ENCODE results near the gene MAML1.
"Not testable (repeated sequence)": the region's sequence is repeated elsewhere in the genome, so short reads cannot be mapped to it uniquely, and the experiment has no call there.

Gene MAML1

GRCh38 chr5:179732412-179732917, at the start of gene MAML1:
MAML1 (plus strand) TSS chr5:179732822; CDS start chr5:179733113, 291 bp downstream.
- DNase-seq (ENCODE audit: low read depth in 1 of 2, low spot score in 1 of 2) = peak; percentile 97 to 98

DNA sequence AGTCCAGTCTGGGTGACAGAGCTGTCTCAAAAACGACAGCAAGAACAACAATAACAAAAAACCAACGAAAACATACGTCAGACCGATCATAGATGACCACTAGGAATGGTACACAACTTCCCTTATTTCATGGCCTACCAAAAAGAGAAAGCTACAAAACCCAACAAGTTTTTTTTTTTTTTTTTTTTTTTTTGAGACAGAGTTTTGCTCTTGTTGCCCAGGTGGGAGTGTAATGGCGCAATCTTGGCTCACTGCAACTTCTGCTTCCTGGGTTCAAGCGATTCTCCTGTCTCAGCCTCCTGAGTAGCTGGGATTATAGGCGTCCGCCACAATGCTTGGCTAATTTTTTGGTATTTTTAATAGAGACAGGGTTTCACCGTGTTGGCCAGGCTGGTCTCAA, 43.4 kb upstream of the MAML1 start:
- not testable (repeated sequence) for DNase-seq (ENCODE audit: low read depth in 1 of 2, low spot score in 1 of 2)

GRCh38 chr5:179694561-179694960, 38.1 kb upstream of the MAML1 start:
- DNase-seq (ENCODE audit: low read depth in 1 of 2, low spot score in 1 of 2) = no peak

GRCh38 chr5:179696603-179697002, 36.0 kb upstream of the MAML1 start:
- DNase-seq (ENCODE audit: low read depth in 1 of 2, low spot score in 1 of 2) = no peak

GRCh38 chr5:179697108-179697507, 35.5 kb upstream of the MAML1 start:
- DNase-seq (ENCODE audit: low read depth in 1 of 2, low spot score in 1 of 2) = no peak

- not testable (repeated sequence) for DNase-seq (ENCODE audit: low read depth in 1 of 2, low spot score in 1 of 2)
Observed at GRCh38 chr5:179697543-179697942, 35.1 kb upstream of the MAML1 start.

- peak; percentile 96 to 98 for DNase-seq (ENCODE audit: low read depth in 1 of 2, low spot score in 1 of 2)
Observed at GRCh38 chr5:179697993-179698934, 34.4 kb upstream of the MAML1 start.

- no peak for DNase-seq (ENCODE audit: low read depth in 1 of 2, low spot score in 1 of 2)
Observed at GRCh38 chr5:179698935-179699615, 33.5 kb upstream of the MAML1 start, which contains the start of gene CANX. CANX (plus strand) TSS chr5:179698967; CDS start chr5:179705682, 6,715 bp downstream.

- DNase-seq (ENCODE audit: low read depth in 1 of 2, low spot score in 1 of 2) = no peak
Observed at GRCh38 chr5:179699616-179700237, 32.9 kb upstream of the MAML1 start.

GRCh38 chr5:179700401-179700918, 32.2 kb upstream of the MAML1 start:
- no peak for DNase-seq (ENCODE audit: low read depth in 1 of 2, low spot score in 1 of 2)

DNA sequence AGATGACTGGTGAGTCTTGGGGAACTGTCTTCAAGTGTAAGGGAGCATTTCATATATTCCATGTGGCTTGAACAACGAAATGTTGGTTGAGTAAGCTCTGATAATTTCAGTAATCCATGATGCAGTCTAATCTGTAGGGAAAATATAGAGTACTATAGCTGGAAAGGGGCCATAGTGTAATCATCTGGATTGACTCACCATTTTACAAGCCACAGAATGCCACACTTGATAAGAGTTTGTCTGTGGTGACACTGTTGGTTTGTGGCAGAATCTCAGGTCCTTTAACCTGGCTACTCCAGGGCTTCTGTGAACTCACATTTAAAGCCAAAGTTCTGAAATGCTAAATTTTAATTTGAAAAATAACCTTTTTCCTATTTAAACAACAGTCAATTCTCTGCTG, 16.3 kb upstream of the MAML1 start:
- DNase-seq (ENCODE audit: low read depth in 1 of 2, low spot score in 1 of 2) = no peak

- no peak for DNase-seq (ENCODE audit: low read depth in 1 of 2, low spot score in 1 of 2)
Observed at GRCh38 chr5:179720222-179720621, 12.4 kb upstream of the MAML1 start.

- DNase-seq (ENCODE audit: low read depth in 1 of 2, low spot score in 1 of 2) = no peak
Observed at GRCh38 chr5:179724163-179724562, 8.5 kb upstream of the MAML1 start.

GRCh38 chr5:179727106-179727505, 5.5 kb upstream of the MAML1 start:
- DNase-seq (ENCODE audit: low read depth in 1 of 2, low spot score in 1 of 2) = no peak

DNA sequence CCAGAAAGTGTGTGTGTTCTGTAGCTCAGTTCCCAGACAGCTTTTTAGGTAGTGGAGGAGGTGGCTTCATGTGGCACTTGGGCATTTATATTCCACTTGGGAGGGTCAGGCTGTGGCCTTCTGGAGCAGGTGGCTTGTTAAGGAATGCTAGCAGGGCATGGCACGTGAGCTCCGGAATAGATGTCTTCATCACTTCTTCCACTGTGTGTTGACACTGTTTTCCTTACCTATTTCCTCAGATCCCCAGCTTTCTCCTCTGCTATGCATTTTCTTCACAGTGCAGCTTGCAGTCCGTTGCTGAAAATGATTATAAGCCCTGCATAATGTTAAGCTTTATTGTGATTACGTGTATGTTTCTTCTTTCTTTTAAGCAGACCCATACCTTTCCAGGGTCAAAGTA, 3.3 kb upstream of the MAML1 start:
- no peak for DNase-seq (ENCODE audit: low read depth in 1 of 2, low spot score in 1 of 2)

- DNase-seq (ENCODE audit: low read depth in 1 of 2, low spot score in 1 of 2) = no peak
Observed at GRCh38 chr5:179729727-179730126, 2.9 kb upstream of the MAML1 start.

DNA sequence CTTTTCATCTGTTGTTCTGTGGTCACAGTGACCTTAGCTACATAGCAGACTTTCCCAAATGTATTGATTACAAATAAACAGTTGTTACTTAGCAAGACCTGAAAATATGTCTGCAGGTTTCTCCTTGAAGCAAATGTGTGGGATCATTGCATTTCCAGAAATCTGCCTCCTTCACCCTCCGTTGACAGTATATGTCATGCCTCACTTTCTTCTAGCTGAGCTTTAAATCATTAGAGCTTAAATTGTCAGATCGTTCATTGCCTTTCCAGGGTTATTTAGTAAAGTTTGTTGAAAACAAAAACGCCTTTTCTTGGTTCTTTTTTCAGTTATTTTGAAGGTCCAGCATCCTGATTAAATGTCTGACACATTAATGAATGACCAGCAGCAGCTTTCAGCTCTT, 2.3 kb upstream of the MAML1 start:
- no peak for DNase-seq (ENCODE audit: low read depth in 1 of 2, low spot score in 1 of 2)

DNA sequence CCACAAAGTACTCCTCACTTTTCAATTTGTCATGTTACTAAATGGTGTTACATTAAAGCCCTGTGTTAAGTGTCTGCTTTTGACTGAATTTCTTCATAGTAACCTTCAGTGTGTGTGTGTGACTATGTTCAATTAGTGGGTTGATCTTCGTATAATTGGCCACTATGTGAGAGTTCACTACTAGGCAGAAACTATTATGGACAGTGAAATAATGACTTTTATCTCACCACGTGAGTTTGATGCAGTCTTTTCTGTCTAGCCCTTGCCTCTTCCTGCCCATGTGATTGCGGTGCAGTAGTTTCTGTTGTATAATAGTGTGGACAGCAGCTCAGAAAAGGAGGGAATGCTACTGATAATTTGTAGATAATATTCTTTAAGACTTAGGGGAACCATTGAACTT, 1.8 kb upstream of the MAML1 start:
- DNase-seq (ENCODE audit: low read depth in 1 of 2, low spot score in 1 of 2) = no peak

GRCh38 chr5:179731791-179732411, 721 bp upstream of the MAML1 start:
- DNase-seq (ENCODE audit: low read depth in 1 of 2, low spot score in 1 of 2) = peak in 1 of 2 donors; percentile 10

DNA sequence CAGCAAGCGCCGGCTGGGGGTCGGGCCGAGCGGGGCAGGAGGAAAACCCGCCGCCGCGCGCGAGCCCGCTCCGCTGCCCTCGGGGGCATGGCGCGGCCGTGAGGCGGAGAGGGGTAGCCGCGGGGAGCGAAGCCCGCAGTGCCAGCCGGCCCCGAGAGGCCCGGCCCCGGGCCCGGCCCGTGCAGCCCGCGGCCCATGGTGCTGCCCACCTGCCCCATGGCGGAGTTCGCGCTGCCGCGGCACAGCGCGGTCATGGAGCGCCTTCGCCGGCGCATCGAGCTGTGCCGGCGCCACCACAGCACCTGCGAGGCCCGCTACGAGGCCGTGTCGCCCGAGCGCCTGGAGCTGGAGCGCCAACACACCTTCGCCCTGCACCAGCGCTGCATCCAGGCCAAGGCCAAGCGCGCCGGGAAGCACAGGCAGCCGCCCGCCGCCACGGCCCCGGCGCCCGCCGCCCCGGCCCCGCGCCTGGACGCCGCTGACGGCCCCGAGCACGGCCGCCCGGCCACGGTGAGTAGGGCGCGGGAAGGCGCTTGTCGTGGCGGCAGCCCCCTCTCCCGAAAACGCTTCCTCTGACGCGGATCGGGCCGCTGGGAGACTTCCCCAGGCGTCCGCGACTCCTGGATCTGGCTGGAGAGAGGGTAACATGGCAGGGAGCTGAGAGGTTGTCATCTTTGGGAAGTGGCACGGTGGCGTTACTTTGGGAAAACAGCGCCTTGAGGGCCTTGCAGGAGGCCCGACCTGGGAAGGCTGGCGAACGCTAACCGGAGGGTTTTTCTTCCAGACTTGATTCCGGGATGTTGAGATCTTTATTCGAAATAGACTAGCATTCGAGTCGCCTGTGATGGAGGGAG, 523 bp downstream of the MAML1 start:
- DNase-seq (ENCODE audit: low read depth in 1 of 2, low spot score in 1 of 2) = peak; percentile 18 to 19

All from stimulated activated CD4-positive, alpha-beta T cell treated with anti-CD3 and anti-CD28 coated beads, Interleukin-15, amount 100 ng/mL, for 1 hour (primary cell).